GM18507 (cell line): ENCODE results near the gene KCNRG.
"Not testable (repeated sequence)": the region's sequence is repeated elsewhere in the genome, so short reads cannot be mapped to it uniquely, and the experiment has no call there.

ENCODE experiments used
- DNase-seq: peaks from one replicate; pipeline ENCODE4 v3.0.0; 2011; ENCODE audit warnings: low read depth; ENCODE audit not compliant: insufficient read length; ENCODE audit errors: extremely low spot score
- FAIRE-seq: peaks from 2 replicates; lab custom pipeline; 2011; peaks lifted over from hg19 to GRCh38; lab: Jason Lieb, UNC

The KCNRG gene

DNA sequence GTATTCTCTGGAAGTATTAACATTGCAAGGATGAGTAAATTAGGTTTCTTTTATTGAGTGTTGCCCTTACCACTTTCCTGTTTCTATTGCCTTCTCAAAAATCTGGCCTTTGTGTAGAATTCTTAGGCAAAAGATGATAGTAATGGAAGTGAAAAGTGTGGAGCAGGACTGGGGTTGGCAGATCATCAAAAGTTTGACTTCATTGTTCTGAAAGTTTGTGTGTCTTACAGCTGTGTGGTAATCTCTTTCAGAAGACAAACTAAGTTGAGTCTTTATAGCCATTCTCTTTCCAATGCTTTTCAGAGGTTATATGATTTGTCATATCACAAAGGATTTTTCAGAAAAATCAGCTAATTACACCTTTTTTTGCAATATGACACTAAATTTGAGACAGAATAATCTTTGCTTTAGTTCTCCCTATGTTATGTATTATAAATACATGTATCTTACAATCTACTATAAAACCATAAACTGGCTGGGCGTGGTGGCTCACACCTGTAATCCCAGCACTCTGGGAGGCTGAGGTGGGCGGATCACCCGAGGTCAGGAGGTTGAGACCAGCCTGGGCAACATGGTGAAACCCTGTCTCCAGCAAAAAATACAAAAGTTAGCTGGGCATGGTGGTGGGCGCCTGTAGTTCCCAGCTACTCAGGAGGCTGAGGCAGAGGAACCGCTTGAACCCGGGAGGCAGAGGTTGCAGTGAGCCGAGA, 8.7 kb upstream of the KCNRG start:
- DNase-seq (no peak), FAIRE-seq (no peak)

DNA sequence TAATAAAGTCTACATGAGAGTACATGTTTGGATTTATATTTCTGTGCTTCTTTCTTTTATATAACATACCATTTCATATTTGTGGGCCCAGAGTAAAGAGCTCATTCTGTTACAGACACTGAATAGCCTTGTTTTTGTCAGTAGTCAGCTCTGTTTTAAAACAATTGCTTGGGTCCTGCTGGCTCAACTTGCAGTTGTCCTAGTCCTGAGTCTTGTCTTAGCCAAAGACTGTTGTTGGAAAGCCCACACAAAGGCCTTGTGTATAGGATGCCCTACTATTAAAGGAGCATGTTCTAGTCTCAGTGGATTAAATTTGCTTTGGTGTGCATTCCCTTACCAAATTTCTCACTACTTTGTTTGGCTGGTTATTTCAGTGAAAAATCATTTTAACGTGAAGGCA, 3.8 kb upstream of the KCNRG start:
- FAIRE-seq (no peak), DNase-seq (no peak)

DNA sequence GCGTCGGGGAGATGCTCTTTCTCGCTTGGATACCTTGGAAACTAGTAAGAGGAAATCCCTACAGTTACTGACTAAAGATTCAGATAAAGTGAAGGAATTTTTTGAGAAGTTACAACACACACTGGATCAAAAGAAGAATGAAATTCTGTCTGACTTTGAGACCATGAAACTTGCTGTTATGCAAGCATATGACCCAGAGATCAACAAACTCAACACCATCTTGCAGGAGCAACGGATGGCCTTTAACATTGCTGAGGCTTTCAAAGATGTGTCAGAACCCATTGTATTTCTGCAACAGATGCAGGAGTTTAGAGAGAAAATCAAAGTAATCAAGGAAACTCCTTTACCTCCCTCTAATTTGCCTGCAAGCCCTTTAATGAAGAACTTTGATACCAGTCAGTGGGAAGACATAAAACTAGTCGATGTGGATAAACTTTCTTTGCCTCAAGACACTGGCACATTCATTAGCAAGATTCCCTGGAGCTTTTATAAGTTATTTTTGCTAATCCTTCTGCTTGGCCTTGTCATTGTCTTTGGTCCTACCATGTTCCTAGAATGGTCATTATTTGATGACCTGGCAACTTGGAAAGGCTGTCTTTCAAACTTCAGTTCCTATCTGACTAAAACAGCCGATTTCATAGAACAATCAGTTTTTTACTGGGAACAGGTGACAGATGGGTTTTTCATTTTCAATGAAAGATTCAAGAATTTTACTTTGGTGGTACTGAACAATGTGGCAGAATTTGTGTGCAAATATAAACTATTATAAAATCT, 2.7 kb upstream of the KCNRG start:
- FAIRE-seq = no peak
- no peak for DNase-seq

DNA sequence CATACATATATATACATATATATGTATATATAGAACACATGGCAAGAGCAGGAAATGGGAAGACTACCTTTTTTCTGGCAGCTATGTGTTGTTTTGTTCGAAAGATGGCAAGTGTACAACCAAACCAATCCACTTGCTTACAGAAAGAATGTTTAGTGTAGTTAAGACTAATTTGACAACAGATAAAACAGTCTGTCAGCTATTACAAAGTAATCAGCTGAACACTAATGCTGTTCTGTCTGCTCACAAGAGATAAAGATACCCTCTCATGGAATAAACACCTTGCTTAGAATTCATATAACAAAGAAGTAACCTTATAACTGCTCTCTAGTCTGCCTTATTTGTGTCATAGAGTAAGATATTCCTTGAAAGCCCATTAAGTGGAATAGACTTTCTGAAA, 858 bp upstream of the KCNRG start:
- FAIRE-seq (no peak), DNase-seq (no peak)

DNA sequence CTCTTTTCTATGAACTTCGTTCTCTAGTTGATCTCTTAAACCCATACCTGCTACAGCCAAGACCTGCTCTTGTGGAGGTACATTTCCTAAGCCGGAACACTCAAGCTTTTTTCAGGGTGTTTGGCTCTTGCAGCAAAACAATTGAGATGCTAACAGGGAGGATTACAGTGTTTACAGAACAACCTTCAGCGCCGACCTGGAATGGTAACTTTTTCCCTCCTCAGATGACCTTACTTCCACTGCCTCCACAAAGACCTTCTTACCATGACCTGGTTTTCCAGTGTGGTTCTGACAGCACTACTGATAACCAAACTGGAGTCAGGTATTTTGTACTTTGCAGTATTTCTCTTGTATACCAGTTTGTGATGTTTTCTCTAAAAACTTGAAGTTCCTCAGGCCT, 506 bp downstream of the KCNRG start:
- no peak for FAIRE-seq

DNA sequence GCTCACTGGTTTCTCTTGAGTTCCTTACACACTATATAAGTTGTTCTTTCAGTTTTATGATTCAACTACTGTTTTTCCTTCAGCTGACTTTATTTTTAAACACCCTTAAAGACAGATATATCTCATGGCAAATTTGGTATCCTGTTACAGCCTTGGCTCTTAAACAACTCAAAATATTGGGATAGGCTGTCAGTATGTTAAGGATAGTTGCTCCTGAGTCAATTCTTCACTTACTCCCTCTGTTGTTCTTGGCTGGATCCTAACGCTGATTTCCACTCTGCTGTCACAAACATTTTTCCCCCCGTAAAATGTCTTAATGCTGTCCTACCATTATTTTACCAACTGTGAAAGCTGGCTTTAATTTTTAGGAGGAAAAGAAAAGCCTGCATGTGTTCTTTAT, 1.2 kb downstream of the KCNRG start:
- no peak for FAIRE-seq

More for the DNA sequence above, 506 bp downstream of the KCNRG start:
- DNase-seq = no peak

DNA sequence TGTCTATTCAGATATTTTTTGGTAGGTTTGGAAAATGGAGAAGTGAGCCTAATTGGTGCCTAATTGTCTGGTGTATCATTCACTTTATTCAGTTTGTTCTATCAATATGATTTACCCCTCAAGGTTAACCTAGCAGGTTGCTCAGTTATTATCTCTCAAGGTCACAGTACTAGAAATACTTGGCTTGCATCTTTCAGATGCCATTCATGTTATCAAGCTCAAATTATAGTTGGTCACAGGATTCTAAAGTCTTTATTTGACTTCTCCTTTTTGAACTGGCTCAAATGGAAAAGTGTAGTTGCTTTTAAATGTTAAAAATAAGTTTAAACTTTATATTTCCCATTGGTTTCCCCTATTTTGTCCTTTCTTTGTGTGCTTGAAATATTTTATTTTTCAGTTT, 2.6 kb downstream of the KCNRG start:
- FAIRE-seq (no peak), DNase-seq (no peak)

More for the DNA sequence above, 1.2 kb downstream of the KCNRG start:
- DNase-seq = no peak

DNA sequence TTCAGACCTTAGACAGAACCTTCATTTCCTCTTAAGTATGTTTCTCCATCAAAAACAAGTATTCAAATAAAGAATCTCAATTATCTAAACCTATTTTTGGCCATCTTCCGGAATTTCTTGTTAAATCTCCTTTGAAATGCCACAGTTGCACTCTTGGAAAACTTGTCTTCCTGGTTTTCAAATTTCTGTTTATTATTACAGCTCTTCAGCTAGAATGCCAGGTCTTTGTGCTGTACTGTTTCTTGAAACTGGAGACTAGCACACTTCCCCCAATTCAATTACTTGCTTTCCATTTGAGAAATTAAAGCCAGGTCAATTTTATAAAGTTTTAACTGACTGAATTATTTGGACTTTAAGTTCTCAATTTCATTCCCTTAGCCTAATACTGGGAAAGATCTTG, 10.2 kb downstream of the KCNRG start:
- no peak for DNase-seq
- FAIRE-seq = no peak

DNA sequence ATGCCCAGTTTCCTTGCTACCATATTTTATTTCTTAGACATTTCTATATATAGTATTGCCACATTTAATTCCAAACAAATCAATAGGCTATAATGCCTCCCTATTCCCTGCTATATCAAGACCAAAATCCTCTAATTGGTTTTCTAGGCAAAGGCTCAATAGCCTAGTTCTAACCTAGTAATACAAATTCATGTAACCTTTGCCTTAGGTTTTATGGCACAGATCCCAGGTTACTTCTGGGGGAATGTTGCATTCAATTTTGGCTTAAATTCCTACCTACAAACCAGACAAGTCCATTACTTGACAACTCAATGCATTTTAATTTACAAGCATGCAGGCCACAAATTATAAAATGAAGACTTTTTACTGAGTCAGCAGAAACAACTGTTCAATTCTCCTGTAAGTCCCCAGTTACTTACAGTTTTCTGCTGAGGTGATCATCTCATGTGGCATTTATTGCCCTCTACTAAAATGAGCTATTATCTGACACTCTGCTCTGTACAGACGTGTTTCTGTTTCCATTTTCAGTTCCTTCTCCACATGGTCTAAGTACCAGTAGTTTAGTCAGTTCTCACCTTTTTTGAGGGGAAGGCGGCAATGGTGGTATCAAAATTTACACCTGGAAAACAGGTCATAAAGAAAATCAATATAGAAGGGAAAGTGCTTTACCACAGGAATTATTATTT, 11.7 kb downstream of the KCNRG start:
- peak; percentile 32 for DNase-seq
- FAIRE-seq = peak; percentile 94

DNA sequence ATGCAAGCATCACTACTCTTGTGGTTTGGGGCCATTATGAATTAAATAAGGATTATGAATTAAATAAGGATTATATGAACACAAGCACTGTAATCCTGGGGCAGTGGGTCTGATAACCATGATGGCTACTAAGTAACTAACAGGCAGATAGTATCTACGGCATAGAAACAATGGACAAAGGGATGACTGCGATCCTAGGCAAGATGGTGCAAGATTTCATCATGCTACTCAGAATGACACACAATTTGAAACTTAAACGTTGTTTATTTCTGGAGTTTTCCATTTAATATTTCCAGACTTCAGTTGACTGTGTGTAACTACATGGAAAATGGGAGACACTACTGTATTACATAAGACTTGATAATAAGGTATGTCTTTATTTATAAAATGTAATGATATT, 15.1 kb downstream of the KCNRG start:
- no peak for FAIRE-seq
- DNase-seq = no peak

DNA sequence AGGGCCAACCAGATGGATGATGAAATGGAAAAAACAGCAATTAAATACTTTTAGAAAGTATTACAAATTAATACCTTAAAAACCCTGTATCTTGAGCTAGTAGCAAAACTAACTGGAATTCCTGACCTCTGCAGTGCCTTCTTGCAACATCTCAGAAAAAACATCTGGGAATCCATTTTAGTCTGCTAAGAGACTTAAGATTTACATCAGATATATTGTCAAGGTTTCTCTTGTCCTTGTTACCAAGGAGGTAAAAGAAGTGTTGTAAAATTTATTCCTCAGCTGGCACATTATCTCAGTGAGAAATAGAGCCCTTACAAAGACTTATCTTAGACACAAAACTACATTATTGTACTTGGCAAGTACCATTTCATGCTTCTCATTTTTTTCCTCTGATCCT, 18.5 kb downstream of the KCNRG start:
- no peak for FAIRE-seq

DNA sequence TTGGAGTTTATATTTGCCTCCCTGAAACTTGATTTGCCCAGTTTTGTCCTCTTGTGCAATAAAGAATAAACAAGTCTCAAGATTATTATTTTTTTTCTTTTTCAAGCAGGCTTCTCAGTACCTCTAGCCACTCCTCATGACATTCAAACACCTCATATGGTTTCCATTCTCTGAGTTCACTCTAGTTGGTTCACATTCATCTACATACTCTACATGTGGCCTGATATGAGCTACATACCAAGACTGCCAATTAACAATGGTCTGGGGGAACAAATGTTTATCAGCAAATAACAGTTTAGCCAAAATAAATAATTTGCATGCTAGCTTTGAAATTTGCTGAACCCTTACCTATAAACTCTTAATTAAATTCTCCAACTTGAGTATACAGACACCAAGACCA, 22.5 kb downstream of the KCNRG start:
- FAIRE-seq = no peak
- no peak for DNase-seq

More for the DNA sequence above, 18.5 kb downstream of the KCNRG start:
- DNase-seq = no peak

DNA sequence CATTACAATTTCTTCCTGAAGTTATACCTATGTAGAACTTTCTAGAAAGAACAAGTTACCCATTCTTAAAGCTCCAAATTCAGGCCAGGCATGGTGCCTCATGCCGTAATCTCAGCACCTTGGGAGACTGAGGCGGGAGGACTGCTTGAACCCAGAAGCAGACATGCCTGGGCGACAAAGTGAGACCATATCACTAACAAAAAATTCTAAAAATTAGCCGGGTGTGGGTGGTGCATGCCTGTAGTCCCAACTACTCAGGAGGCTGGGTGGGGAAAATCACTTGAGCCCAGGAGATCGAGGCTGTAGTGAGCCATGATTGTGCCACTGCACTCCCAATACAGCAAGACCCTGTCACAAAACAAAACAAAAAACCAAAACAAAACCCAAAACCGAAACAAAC, 23.0 kb downstream of the KCNRG start:
- FAIRE-seq = no peak
- no peak for DNase-seq

DNA sequence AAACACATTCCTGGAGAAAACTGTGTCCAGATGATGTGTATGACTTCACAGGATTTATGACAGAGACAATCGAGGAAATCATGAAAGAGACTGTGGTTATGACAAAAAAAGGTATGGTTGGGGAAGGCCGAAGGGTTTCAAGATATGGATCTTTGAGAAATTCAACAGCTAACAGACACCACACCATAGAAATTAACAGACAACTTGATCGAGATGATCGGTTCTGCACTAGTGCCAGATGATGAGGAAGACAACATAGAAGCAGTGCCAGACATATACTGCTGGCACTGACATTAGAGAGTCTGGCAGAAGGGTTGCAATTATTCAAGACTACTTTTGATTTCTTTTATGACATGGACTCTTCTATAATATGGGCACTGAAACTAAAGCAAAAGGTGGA, 37.2 kb downstream of the KCNRG start:
- FAIRE-seq (peak; percentile 46), DNase-seq (no peak)

DNA sequence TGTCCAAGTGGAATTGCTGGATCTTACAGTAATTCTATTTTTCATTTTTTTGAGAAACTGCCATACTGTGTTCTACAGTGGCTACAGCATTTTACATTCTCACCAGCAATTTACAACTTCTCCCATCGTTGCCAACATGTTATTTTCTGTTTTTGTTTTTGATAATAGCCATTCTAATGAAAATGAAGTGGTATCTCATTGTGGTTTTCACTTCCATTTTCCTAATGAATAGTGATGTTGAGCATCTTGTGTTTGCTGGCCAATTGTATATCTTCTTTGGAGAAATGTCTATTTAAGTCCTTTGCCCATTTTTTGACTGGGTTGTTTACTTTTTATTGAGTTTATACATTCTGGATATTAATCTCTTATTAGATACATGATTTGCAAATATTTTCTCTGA, 38.6 kb downstream of the KCNRG start:
- DNase-seq = no peak
- FAIRE-seq = peak; percentile 52

DNA sequence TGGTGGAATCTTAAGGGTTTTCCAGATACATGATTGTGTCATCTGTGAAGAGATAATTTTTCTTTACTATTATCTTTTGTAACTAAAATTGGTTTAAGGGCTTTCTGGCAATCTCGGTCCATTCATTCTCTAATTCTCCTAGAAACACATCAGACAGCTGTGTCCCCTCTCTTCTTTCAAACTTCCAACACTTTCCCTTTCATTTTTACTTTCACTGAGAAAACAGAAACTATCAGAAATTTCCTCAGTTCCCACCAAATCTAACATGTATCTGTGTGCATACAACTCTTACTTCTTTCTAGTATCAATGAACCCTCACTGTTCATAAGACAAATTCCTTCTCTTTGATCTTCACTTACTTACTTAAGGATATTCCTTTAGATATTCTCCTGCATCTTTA, 40.2 kb downstream of the KCNRG start:
- no peak for DNase-seq
- peak; percentile 48 for FAIRE-seq

DNA sequence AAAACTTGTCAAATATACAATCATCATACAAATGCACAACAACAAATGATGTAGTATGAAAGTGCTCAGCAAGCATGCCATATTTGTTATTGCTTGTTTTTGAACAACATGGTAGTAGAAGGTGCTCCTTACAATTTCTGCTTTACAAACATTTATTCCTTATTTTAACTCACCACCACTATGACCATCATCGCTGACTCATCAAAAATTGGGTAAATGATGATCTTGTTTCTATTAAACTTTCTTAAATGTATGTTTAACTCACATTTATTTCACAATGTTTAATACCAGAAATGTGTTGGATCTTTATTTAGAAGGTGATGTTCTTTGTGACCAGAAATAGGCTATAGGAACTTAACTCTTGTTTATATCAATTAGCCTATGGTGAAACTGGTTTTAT, 45.5 kb downstream of the KCNRG start:
- no peak for FAIRE-seq

DNA sequence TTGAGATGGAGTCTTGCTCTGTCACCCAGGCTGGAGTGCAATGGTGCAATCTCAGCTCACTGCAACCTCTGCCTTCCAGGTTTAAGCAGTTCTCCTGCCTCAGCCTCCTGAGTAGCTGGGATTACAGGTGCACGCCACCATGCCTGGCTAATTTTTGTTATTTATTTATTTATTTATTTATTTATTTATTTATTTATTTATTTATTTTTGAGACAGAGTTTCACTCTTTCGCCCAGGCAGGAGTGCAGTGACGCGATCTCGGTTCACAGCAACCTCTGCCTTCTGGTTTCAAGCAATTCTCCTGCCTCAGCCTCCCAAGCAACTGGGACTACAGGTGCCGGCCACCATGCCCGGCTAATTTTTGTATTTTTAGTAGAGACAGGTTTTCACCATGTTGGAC, 47.1 kb downstream of the KCNRG start:
- FAIRE-seq, DNase-seq: not testable (repeated sequence)

More for the DNA sequence above, 45.5 kb downstream of the KCNRG start:
- no peak for DNase-seq

DNA sequence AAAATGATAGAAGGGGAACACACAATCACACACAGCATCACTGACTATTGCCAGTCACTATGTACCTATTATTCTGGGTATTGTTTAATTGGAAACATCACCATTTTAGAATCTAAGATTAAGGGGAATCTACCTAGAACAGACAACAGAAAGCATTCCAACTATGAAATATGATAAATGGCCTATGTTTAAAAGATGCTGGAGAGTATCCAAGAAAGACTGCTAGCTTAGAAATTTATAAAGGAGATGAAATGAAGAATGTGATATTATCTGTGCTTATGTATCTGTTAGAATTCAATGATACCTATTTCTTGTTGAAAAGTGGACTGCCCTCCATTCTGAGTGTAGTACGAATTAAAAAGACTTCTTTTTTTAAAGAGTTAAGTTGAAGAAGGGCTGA, 50.5 kb downstream of the KCNRG start:
- no peak for DNase-seq
- no peak for FAIRE-seq

DNA sequence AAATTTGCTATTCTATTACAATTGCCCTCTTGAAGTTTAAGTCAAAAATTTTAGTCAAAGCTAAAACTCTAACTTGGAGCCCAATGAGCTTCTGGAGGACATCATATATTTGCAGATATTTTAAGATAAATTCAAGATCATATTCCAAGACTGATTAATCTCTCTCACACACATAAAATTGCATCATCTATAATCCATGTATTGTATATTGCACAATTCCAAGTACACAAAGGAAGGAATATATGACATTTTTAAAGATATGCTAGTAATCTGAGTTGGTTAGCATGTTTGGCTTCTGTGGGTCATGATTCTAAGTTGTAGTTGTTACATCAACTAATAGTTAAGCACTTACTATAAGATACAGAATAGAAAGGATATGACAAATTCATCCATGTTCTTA, 53.3 kb downstream of the KCNRG start:
- DNase-seq = no peak
- no peak for FAIRE-seq

DNA sequence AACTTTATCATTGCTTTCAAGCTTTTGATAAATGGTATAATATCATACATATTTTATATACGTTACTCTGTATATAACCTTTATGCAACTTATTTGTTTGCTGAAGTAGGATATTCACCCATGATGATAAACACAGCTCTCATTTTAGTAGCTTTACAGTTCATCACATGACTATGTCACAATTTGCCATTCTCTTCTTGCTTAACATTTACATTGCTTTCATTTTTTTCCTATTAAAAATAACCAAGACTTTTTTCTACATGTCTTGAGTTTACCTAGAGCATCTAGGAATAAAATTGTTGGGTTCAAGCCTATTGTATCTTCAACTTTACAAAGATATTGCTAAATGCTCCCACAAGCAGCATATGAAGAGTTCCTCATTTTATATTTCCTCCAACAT, 54.0 kb downstream of the KCNRG start:
- FAIRE-seq (no peak), DNase-seq (no peak)
